Natural killer cell (primary cell): ENCODE results near the gene MACF1. TPM values are rescaled to one million over a fixed set of nuclear protein-coding genes. Genes with fewer than 3 reads are reported as not detected.

Experiments
- ATAC-seq, 3 donors: fragments of 150-1000 bp in 2 of 3; fragments of 200-7000 bp in 1 of 3; cut with Tn5 transposase; 1 replicate in 1 of 3; 2 replicates in 2 of 3; pipeline ENCODE4 v1.10.0; 2021; ENCODE audit warnings: mild to moderate bottlenecking in 2 of 3, moderate library complexity in 2 of 3
- DNase-seq, 2 donors: peaks; one replicate each; pipeline versions ENCODE4 v3.0.0 to v3.0.0-alpha.2; 2013 to 2021; ENCODE audit warnings: mixed read lengths in 1 of 2
- H3K27ac ChIP-seq: one replicate; pipeline ENCODE4 v1.5.1; 2013; ENCODE audit warnings: mild to moderate bottlenecking, low read length
- H3K27me3 ChIP-seq: one replicate; pipeline ENCODE4 v1.6.1; 2013; ENCODE audit warnings: low read length; ENCODE audit not compliant: control insufficient read depth, insufficient read depth
- H3K36me3 ChIP-seq: one replicate; pipeline ENCODE4 v1.6.1; 2013; ENCODE audit warnings: low read length; ENCODE audit not compliant: control insufficient read depth, insufficient read depth
- H3K4me1 ChIP-seq: one replicate; pipeline ENCODE4 v1.6.1; 2013; ENCODE audit warnings: low read length; ENCODE audit not compliant: control insufficient read depth, insufficient read depth
- H3K4me3 ChIP-seq: one replicate; pipeline ENCODE4 v1.5.1; 2013; ENCODE audit warnings: low read length
- H3K9me3 ChIP-seq: one replicate; pipeline ENCODE4 v1.6.1; 2013; ENCODE audit warnings: low read length; ENCODE audit not compliant: control insufficient read depth, insufficient read depth
- H3K27ac Mint-ChIP-seq, 2 donors: one replicate each; pipeline ENCODE4 v1.8.0; 2022; ENCODE audit warnings: mild to moderate bottlenecking in 2 of 2, mixed read lengths in 2 of 2, moderate library complexity in 1 of 2
- H3K27me3 Mint-ChIP-seq, 2 donors: one replicate each; pipeline ENCODE4 v1.8.0; 2022; ENCODE audit warnings: low read depth in 2 of 2, mixed read lengths in 2 of 2
- H3K36me3 Mint-ChIP-seq: one replicate; pipeline ENCODE4 v1.8.0; 2022; ENCODE audit warnings: mixed read lengths
- H3K4me1 Mint-ChIP-seq, 2 donors: one replicate each; pipeline ENCODE4 v1.8.0; 2022; ENCODE audit warnings: mixed read lengths in 2 of 2
- H3K4me3 Mint-ChIP-seq: one replicate; pipeline ENCODE4 v1.8.0; 2022; ENCODE audit warnings: mild to moderate bottlenecking, moderate library complexity, mixed read lengths
- H3K9me3 Mint-ChIP-seq, 2 donors: one replicate each; pipeline ENCODE4 v1.8.0; 2022; ENCODE audit warnings: mixed read lengths in 2 of 2
- WGBS: methylation state at CpG from one replicate; pipeline ENCODE4 v1.1.7; 2013; ENCODE audit warnings: missing lambda C conversion rate; ENCODE audit not compliant: insufficient coverage; 5-methylcytosine and 5-hydroxymethylcytosine counted together
- intact Hi-C: fragments of 100-400 bp; cut with micrococcal nuclease; formaldehyde crosslinking; loops from one replicate; pipeline ENCODE4 v1.14.2; 2022
- total RNA-seq, 4 donors: library from RNA; stranded (reverse); fragments of 120-200 nt in 1 of 4; gene quantifications; one replicate each; pipeline versions ENCODE4 v1.2.3 to v1.2.4, GENCODE V29; 2013 to 2022
- TF ChIP-seq, protein P1 (sequence below): fragments of 200-600 bp; IDR thresholded peaks from one replicate; pipeline ENCODE4 v1.8.0; 2022; ENCODE audit warnings: antibody characterized with exemption

The MACF1 gene
- total RNA-seq, 3 donors from 2014 or later (not counting 1 experiment from before 2014, with no cell fraction given): 752 to 811 (median 752) TPM

DNA sequence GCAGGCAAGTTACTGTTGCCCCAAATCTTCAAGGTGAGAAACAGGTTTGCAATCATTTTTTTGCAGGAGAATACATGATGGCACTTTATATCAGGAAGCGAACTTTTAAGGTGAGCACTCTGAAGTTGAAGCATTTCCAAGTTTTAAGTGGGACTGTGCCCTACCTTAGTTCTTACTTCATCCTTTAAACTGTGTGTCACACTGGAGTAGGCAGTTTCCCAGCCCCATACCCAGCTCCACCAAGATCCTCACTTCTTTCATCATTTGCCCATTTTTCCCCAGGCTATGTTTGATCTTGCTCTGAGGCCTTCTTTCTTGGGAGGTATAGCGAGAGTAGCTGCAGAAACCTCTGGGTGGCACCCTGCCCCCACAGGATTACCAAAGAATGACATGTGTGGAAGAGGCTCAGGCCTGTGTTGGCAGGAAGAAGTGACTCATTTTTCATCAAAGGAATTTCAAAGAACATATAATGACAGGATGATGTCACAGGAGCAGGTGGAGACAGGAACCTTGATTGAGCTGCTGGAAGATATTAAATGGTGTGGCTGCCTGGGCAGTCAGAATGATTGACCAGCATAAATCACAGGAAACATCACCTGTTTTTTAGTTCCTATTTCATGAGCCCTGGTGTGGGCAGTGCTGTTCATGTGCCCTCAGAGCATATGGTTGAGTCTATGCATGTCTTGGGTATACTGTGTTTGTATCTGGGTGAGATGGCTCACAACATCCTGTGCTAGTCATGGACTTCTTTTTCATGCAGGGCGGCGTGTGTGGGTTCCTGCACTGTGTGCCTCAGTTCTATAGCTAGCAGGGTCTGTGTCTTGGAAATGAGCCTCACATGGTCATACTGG, 20.8 kb upstream of the MACF1 start:
- H3K27me3 ChIP-seq: no peaks in the 10 kb centered on the region
- Mint-ChIP-seq H3K27ac (peak overlapping the region; percentile 58 to 90), H3K9me3 (no peaks in the 10 kb centered on the region), H3K4me3 (no peak overlapping the region), H3K4me1 (peaks cover 14% of the 10 kb centered on the region in 2 donors), H3K36me3 (no peaks in the 10 kb centered on the region), H3K27me3 (no peaks in the 10 kb centered on the region)
- 60% methylated on average over 4 of the region's 4 CpGs for WGBS
- no peaks in the 10 kb centered on the region for H3K9me3 ChIP-seq
- TF ChIP-seq, protein P1, sequence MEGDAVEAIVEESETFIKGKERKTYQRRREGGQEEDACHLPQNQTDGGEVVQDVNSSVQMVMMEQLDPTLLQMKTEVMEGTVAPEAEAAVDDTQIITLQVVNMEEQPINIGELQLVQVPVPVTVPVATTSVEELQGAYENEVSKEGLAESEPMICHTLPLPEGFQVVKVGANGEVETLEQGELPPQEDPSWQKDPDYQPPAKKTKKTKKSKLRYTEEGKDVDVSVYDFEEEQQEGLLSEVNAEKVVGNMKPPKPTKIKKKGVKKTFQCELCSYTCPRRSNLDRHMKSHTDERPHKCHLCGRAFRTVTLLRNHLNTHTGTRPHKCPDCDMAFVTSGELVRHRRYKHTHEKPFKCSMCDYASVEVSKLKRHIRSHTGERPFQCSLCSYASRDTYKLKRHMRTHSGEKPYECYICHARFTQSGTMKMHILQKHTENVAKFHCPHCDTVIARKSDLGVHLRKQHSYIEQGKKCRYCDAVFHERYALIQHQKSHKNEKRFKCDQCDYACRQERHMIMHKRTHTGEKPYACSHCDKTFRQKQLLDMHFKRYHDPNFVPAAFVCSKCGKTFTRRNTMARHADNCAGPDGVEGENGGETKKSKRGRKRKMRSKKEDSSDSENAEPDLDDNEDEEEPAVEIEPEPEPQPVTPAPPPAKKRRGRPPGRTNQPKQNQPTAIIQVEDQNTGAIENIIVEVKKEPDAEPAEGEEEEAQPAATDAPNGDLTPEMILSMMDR: peak; percentile 63
- peak; percentile 89 to 92 (median 92) for ATAC-seq
- H3K4me1 ChIP-seq: peaks cover 9% of the 10 kb centered on the region
- H3K36me3 ChIP-seq: no peaks in the 10 kb centered on the region
- DNase-seq: peak; percentile 53 to 92
- H3K4me3 ChIP-seq: no peak overlapping the region
- intact Hi-C loops: loop anchor here (2.0 to 5.0 kb wide), 2 partner anchors 34 to 75 kb away; no protein-coding TSS in a partner anchor
- peak overlapping the region; percentile 23 for H3K27ac ChIP-seq

DNA sequence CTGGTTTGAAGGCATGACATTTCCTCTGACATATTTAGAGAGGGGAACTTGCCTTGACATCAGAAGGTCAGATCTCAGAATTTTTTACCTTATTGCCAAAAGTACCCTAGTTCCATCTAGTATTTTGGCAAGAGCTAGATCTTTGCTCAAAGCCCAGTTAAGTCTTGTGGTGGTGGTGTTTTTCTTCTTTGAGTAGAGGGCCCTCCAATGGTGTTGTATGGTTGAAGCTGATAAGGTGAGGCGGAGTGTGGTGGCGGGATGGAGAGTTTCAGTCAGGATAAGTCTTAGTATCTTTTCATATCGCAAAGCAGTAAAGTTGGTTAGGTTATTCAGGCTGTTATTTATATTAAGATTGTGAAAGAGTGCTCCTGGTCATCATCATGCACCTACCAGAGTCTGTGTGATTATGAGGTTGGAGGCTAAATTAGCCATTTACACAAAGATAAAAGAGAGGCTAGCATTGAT, 20.1 kb upstream of the MACF1 start:
- peak overlapping the region; percentile 58 to 90 for H3K27ac Mint-ChIP-seq
- H3K4me1 Mint-ChIP-seq: peaks cover 14 to 15% of the 10 kb centered on the region in 2 donors
- H3K4me3 Mint-ChIP-seq: no peak overlapping the region
- H3K9me3 Mint-ChIP-seq: no peaks in the 10 kb centered on the region
- ATAC-seq (no peak), DNase-seq (no peak)
- no peaks in the 10 kb centered on the region for H3K27me3 ChIP-seq
- H3K36me3 ChIP-seq: no peaks in the 10 kb centered on the region
- peak overlapping the region; percentile 16 for H3K27ac ChIP-seq
- no peak overlapping the region for H3K4me3 ChIP-seq
- WGBS: 100% methylated on average over 3 of the region's 3 CpGs
- H3K27me3 Mint-ChIP-seq: no peaks in the 10 kb centered on the region
- H3K9me3 ChIP-seq: no peaks in the 10 kb centered on the region
- no peaks in the 10 kb centered on the region for H3K36me3 Mint-ChIP-seq
- peaks cover 9% of the 10 kb centered on the region for H3K4me1 ChIP-seq
- intact Hi-C loops: loop anchor here (5.0 kb wide), 1 partner anchor 33 kb away; no protein-coding TSS in a partner anchor
- TF ChIP-seq, protein P1: no peak

DNA sequence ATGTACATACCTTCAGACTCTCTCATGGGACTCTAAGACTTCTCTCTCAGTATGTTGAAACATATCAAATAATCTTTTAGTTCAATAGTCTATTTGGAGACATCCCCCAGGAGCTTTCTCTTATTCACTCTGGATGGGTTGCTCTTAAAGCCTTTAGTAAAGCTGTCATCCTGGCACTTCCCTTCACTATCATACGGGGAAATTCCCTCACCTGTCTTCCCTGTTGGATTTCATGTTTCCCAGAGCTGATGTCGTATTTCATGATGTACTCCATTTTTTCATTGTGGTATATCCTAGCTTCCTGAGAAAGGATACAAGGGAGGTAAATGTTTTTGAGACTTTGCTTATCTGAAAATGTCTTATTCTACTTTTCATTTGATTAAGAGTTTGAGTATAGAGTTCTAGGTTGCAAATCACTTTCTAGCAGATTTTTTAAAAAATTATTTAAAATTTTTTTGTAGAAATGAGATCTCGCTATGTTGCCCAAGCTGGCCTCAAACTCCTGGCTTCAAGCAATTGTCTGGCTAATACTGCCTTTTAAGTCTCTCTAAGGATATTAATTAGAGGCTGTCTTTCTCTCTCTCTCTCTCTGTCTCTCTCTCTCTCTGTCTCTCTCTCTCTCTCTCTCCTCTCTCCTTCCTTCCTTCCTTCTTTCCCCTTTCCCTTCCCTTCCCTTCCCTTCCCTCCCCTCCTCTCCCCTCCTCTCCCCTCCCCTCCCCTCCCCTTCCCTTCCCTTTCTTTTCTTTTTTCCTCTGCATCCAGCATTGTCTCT, 17.0 kb upstream of the MACF1 start:
- H3K36me3 Mint-ChIP-seq: no peaks in the 10 kb centered on the region
- H3K27me3 ChIP-seq: no peaks in the 10 kb centered on the region
- H3K27ac Mint-ChIP-seq: peak overlapping the region in 1 of 2 donors; percentile 14
- no peak overlapping the region for H3K4me3 Mint-ChIP-seq
- H3K9me3 Mint-ChIP-seq: no peaks in the 10 kb centered on the region
- H3K27me3 Mint-ChIP-seq: no peaks in the 10 kb centered on the region
- ATAC-seq (no peak), DNase-seq (no peak)
- no peak overlapping the region for H3K27ac ChIP-seq
- peaks cover 19% of the 10 kb centered on the region for H3K4me1 ChIP-seq
- no peak overlapping the region for H3K4me3 ChIP-seq
- H3K9me3 ChIP-seq: no peaks in the 10 kb centered on the region
- no peaks in the 10 kb centered on the region for H3K36me3 ChIP-seq
- intact Hi-C loops: no loop called here
- peaks cover 21 to 25% of the 10 kb centered on the region in 2 donors for H3K4me1 Mint-ChIP-seq
- TF ChIP-seq, protein P1: no peak
- 90% methylated on average over 2 of the region's 3 CpGs for WGBS
